Measurements from ENCODE around the gene AKT3.

GRCh38 chr1:243686159-243686558 lies 163.9 kb downstream of the AKT3 start:
- TF ChIP-seq TAF1 (IDR thresholded peaks at IDR 0.05; ENCODE audit: low read depth, low read length) (no peak), POLR2AphosphoS5 (IDR thresholded peaks at IDR 0.05; ENCODE audit: low read depth, low read length) (no peak), POLR2A (IDR thresholded peaks at IDR 0.05; ENCODE audit: low read depth, low read length) (no peak), SPI1 (IDR thresholded peaks at IDR 0.05; ENCODE audit: low read depth, low read length) (no peak)

Measured in GM12891 (cell line).